Stimulated activated CD4-positive, alpha-beta T cell treated with anti-CD3 and anti-CD28 coated beads, Interleukin-2, amount 100 ng/mL, for 4 hours (primary cell): ENCODE results near the gene PSMA7.

Source experiments
- DNase-seq: peaks from one replicate; pipeline ENCODE4 v3.0.0-alpha.2; 2020; ENCODE audit warnings: low read depth

The PSMA7 gene

GRCh38 chr20:62143081-62143956 is at the start of gene PSMA7, which contains the start of gene SS18L1:
Gene PSMA7 (minus strand): TSS chr20:62143394. CDS start chr20:62143303, 91 bp downstream.
Gene SS18L1 (plus strand): TSS chr20:62143769. CDS start chr20:62143821, 52 bp downstream.
- peak; percentile 77 for DNase-seq

- DNase-seq, result no peak
Measured at GRCh38 chr20:62192635-62193034, 49.4 kb upstream of the PSMA7 start.

GRCh38 chr20:62191781-62192559 is 48.8 kb upstream of the PSMA7 start:
- DNase-seq, result no peak

- no peak for DNase-seq
Measured at GRCh38 chr20:62190639-62191411, 47.6 kb upstream of the PSMA7 start.

GRCh38 chr20:62186887-62187866 is 44.0 kb upstream of the PSMA7 start:
- DNase-seq, result no peak

GRCh38 chr20:62186096-62186426 is 42.9 kb upstream of the PSMA7 start:
- DNase-seq, result no peak

GRCh38 chr20:62183426-62184142 is 40.4 kb upstream of the PSMA7 start:
- DNase-seq, result no peak

GRCh38 chr20:62182469-62183425 is 39.6 kb upstream of the PSMA7 start, which contains the start of gene MTG2:
Gene MTG2 (plus strand): TSS chr20:62183028. CDS start chr20:62193421, 10,393 bp downstream.
- peak; percentile 93 for DNase-seq

- DNase-seq, result no peak
Measured at GRCh38 chr20:62181808-62182207, 38.6 kb upstream of the PSMA7 start.

- DNase-seq, result no peak
Measured at GRCh38 chr20:62179162-62179504, 35.9 kb upstream of the PSMA7 start.

- no peak for DNase-seq
Measured at GRCh38 chr20:62178316-62179161, 35.3 kb upstream of the PSMA7 start.

- no peak for DNase-seq
Measured at GRCh38 chr20:62177307-62177706, 34.1 kb upstream of the PSMA7 start.

- no peak for DNase-seq
Measured at GRCh38 chr20:62176866-62177265, 33.7 kb upstream of the PSMA7 start.

- no peak for DNase-seq
Measured at GRCh38 chr20:62175711-62176110, 32.5 kb upstream of the PSMA7 start.

- DNase-seq, result no peak
Measured at GRCh38 chr20:62174870-62175624, 31.9 kb upstream of the PSMA7 start.

- DNase-seq, result no peak
Measured at GRCh38 chr20:62174021-62174804, 31.0 kb upstream of the PSMA7 start.

- DNase-seq, result no peak
Measured at GRCh38 chr20:62172666-62173065, 29.5 kb upstream of the PSMA7 start.
